Fibroblast of the aortic adventitia (primary cell): Measurements from ENCODE around the gene TEX48. TPM values are rescaled to one million over a fixed set of nuclear protein-coding genes. Genes with fewer than 3 reads are reported as not detected.

Source experiments
- DNase-seq: peaks from one replicate; pipeline ENCODE4 v3.0.0-alpha.2; 2010; ENCODE audit warnings: low read depth
- H3K4me3 ChIP-seq: 2 replicates; pipeline ENCODE4 v1.5.1; 2011; ENCODE audit warnings: low read depth, mild to moderate bottlenecking, control low read depth, low read length, moderate library complexity
- CTCF ChIP-seq: IDR thresholded peaks from 2 replicates; pipeline ENCODE4 v1.5.1; 2011; ENCODE audit warnings: mild to moderate bottlenecking, low read length, control low read depth, inconsistent platforms; ENCODE audit not compliant: insufficient read depth
- total RNA-seq: library from RNA; depleted of rRNA; stranded (reverse); fragments of >200 nt; gene quantifications from 2 replicates; pipeline ENCODE4 v1.2.3, GENCODE V29; 2012; ENCODE audit warnings: low replicate concordance

TEX48 gene
- total RNA-seq, 1 donor, result not detected

GRCh38 chr9:114666401-114666800 lies 15.6 kb downstream of the TEX48 start:
- no peak overlapping the region for H3K4me3 ChIP-seq
- no peak for DNase-seq
- no peak for TF ChIP-seq CTCF

- no peak for TF ChIP-seq CTCF
- no peak overlapping the region for H3K4me3 ChIP-seq
- no peak for DNase-seq
Measured at GRCh38 chr9:114664181-114664580, 17.8 kb downstream of the TEX48 start.

- peak; percentile 52 for DNase-seq
- TF ChIP-seq CTCF, result peak; percentile 93
- no peak overlapping the region for H3K4me3 ChIP-seq
Measured at GRCh38 chr9:114662081-114662989, 19.7 kb downstream of the TEX48 start.

GRCh38 chr9:114657705-114658104 lies 24.3 kb downstream of the TEX48 start, which contains the start of gene TEX53:
Gene TEX53 (minus strand): TSS chr9:114657805. CDS start chr9:114657774, 31 bp downstream.
- no peak for TF ChIP-seq CTCF
- DNase-seq, result no peak

GRCh38 chr9:114656301-114656700 lies 25.7 kb downstream of the TEX48 start:
- DNase-seq, result no peak
- no peak for TF ChIP-seq CTCF
- no peak overlapping the region for H3K4me3 ChIP-seq

More at GRCh38 chr9:114657705-114658104, 24.3 kb downstream of the TEX48 start, which contains the start of gene TEX53:
- H3K4me3 ChIP-seq, result no peak within 1 kb of the TSS

- TF ChIP-seq CTCF, result no peak
- H3K4me3 ChIP-seq, result no peak overlapping the region
- peak; percentile 66 for DNase-seq
Measured at GRCh38 chr9:114655689-114656088, 26.3 kb downstream of the TEX48 start.
